H9 (cell line): Measurements from ENCODE around the gene PANX2. TPM values are rescaled to one million over a fixed set of nuclear protein-coding genes. Genes with fewer than 3 reads are reported as not detected.

Experiments
- DNase-seq: peaks from one replicate; pipeline ENCODE4 v3.0.0-alpha.2; 2017
- H2AFZ ChIP-seq: one replicate; pipeline ENCODE4 v1.6.1; 2013; ENCODE audit warnings: mild to moderate bottlenecking, low read length, control low read depth, moderate library complexity
- H2AK5ac ChIP-seq: 2 replicates; pipeline ENCODE4 v1.6.1; 2013; ENCODE audit warnings: low read length, control low read depth, mixed read lengths; ENCODE audit not compliant: insufficient read length
- H2BK120ac ChIP-seq: one replicate; pipeline ENCODE4 v1.6.1; 2013; ENCODE audit warnings: low read depth, mild to moderate bottlenecking, low read length, control low read depth, inconsistent platforms; ENCODE audit not compliant: poor library complexity, severe bottlenecking
- H2BK12ac ChIP-seq: 2 replicates; pipeline ENCODE4 v1.6.1; 2013; ENCODE audit warnings: low read length, control low read depth, mixed read lengths, low read depth; ENCODE audit not compliant: insufficient read length
- H2BK15ac ChIP-seq: 2 replicates; pipeline ENCODE4 v1.6.1; 2013; ENCODE audit warnings: low read depth, low read length, control low read depth
- H2BK20ac ChIP-seq: one replicate; pipeline ENCODE4 v1.6.1; 2013; ENCODE audit warnings: low read depth, mild to moderate bottlenecking, low read length, control low read depth, inconsistent platforms; ENCODE audit not compliant: poor library complexity, severe bottlenecking
- H2BK5ac ChIP-seq: 2 replicates; pipeline ENCODE4 v1.6.1; 2013; ENCODE audit warnings: low read length, control low read depth, mixed read lengths; ENCODE audit not compliant: insufficient read length
- H3K14ac ChIP-seq: 2 replicates; pipeline ENCODE4 v1.6.1; 2013; ENCODE audit warnings: low read length, control low read depth; ENCODE audit not compliant: insufficient read depth
- H3K18ac ChIP-seq: 2 replicates; pipeline ENCODE4 v1.6.1; 2013; ENCODE audit warnings: low read depth, mild to moderate bottlenecking, mixed read lengths, low read length, control low read depth; ENCODE audit not compliant: insufficient read length
- H3K23ac ChIP-seq: 2 replicates; pipeline ENCODE4 v1.6.1; 2013; ENCODE audit warnings: low read length, control low read depth, mixed read lengths, low read depth; ENCODE audit not compliant: insufficient read length
- H3K23me2 ChIP-seq: 2 replicates; pipeline ENCODE4 v1.6.1; 2013; ENCODE audit warnings: low read depth, mild to moderate bottlenecking, mixed read lengths, low read length, control low read depth; ENCODE audit not compliant: insufficient read length, poor library complexity, severe bottlenecking
- H3K27ac ChIP-seq: 2 replicates; pipeline ENCODE4 v1.5.1; 2013; ENCODE audit warnings: low read length, control low read depth, mixed read lengths, low read depth; ENCODE audit not compliant: insufficient read length
- H3K27me3 ChIP-seq: 2 replicates; pipeline ENCODE4 v1.6.1; 2013; ENCODE audit warnings: low read length, control low read depth, inconsistent platforms; ENCODE audit not compliant: insufficient read depth
- H3K4ac ChIP-seq: 2 replicates; pipeline ENCODE4 v1.6.1; 2013; ENCODE audit warnings: low read depth, mild to moderate bottlenecking, control low read depth, inconsistent platforms, low read length, moderate library complexity
- H3K4me1 ChIP-seq: 2 replicates; pipeline ENCODE4 v1.6.1; 2013; ENCODE audit warnings: low read length, control low read depth, inconsistent platforms; ENCODE audit not compliant: insufficient read depth
- H3K4me2 ChIP-seq: 2 replicates; pipeline ENCODE4 v1.6.1; 2013; ENCODE audit warnings: low read length, control low read depth, mixed read lengths; ENCODE audit not compliant: insufficient read length, insufficient read depth
- H3K56ac ChIP-seq: 2 replicates; pipeline ENCODE4 v1.6.1; 2013; ENCODE audit warnings: low read depth, mild to moderate bottlenecking, mixed read lengths, low read length, control low read depth; ENCODE audit not compliant: insufficient read length
- H3K79me1 ChIP-seq: 2 replicates; pipeline ENCODE4 v1.6.1; 2013; ENCODE audit warnings: low read depth, mild to moderate bottlenecking, moderate library complexity, low read length, control low read depth, inconsistent platforms; ENCODE audit not compliant: insufficient read depth, poor library complexity, severe bottlenecking
- H3K79me2 ChIP-seq: 2 replicates; pipeline ENCODE4 v1.6.1; 2013; ENCODE audit warnings: low read length, control low read depth, inconsistent platforms; ENCODE audit not compliant: insufficient read depth
- H3K9ac ChIP-seq: 2 replicates; pipeline ENCODE4 v1.6.1; 2013; ENCODE audit warnings: low read length, control low read depth, mixed read lengths; ENCODE audit not compliant: insufficient read length; ENCODE audit errors: extremely low read depth
- H3K9me3 ChIP-seq: one replicate; pipeline ENCODE4 v1.6.1; 2013; ENCODE audit warnings: low read depth, low read length, inconsistent platforms; ENCODE audit not compliant: control insufficient read depth
- H3T11ph ChIP-seq: one replicate; pipeline ENCODE4 v1.6.1; 2013; ENCODE audit warnings: mild to moderate bottlenecking, low read length, control low read depth, inconsistent platforms
- H4K20me1 ChIP-seq: one replicate; pipeline ENCODE4 v1.6.1; 2013; ENCODE audit not compliant: control insufficient read depth, insufficient read length, insufficient read depth
- H4K5ac ChIP-seq: 2 replicates; pipeline ENCODE4 v1.6.1; 2013; ENCODE audit warnings: low read depth, mild to moderate bottlenecking, mixed read lengths, low read length, control low read depth; ENCODE audit not compliant: insufficient read length
- H4K8ac ChIP-seq: replicated peaks from 2 replicates; pipeline ENCODE4 v1.6.1; 2013; ENCODE audit warnings: low read length, control low read depth, mixed read lengths, low read depth; ENCODE audit not compliant: insufficient read length
- H4K91ac ChIP-seq: 2 replicates; pipeline ENCODE4 v1.6.1; 2013; ENCODE audit warnings: low read depth, mild to moderate bottlenecking, moderate library complexity, mixed read lengths, low read length, control low read depth; ENCODE audit not compliant: insufficient read length
- H3K27ac Mint-ChIP-seq, 3 experiments: 2 replicates in 2 of 3; 3 replicates in 1 of 3; pipeline ENCODE4 v1.8.0; 2020 to 2021; ENCODE audit warnings: mixed read lengths in 3 of 3, mild to moderate bottlenecking in 1 of 3, moderate library complexity in 1 of 3
- H3K27me3 Mint-ChIP-seq: 2 replicates; pipeline ENCODE4 v1.8.0; 2021; ENCODE audit warnings: low read depth, mild to moderate bottlenecking, moderate library complexity, mixed read lengths
- H3K36me3 Mint-ChIP-seq, 3 experiments: 2 replicates in 2 of 3; 3 replicates in 1 of 3; pipeline ENCODE4 v1.8.0; 2020 to 2021; ENCODE audit warnings: low read depth in 3 of 3, mixed read lengths in 3 of 3; ENCODE audit not compliant: insufficient read depth in 1 of 3
- H3K4me1 Mint-ChIP-seq, 2 experiments: 2 replicates each; pipeline ENCODE4 v1.8.0; 2020; ENCODE audit warnings: mixed read lengths in 2 of 2
- H3K4me3 Mint-ChIP-seq, 2 experiments: 2 replicates in 1 of 2; 3 replicates in 1 of 2; pipeline ENCODE4 v1.8.0; 2020 to 2021; ENCODE audit warnings: mild to moderate bottlenecking in 2 of 2, mixed read lengths in 2 of 2, moderate library complexity in 1 of 2
- H3K9me3 Mint-ChIP-seq, 2 experiments: 2 replicates in 1 of 2; 3 replicates in 1 of 2; pipeline ENCODE4 v1.8.0; 2020; ENCODE audit warnings: mild to moderate bottlenecking in 2 of 2, mixed read lengths in 2 of 2, moderate library complexity in 1 of 2
- WGBS: extraction: QIAGEN DNeasy Blood & Tissue Kit; methylation state at CpG from one replicate; pipeline ENCODE4 v1.1.7; 2013; ENCODE audit warnings: missing lambda C conversion rate, low lambda C conversion rate, mixed read lengths; ENCODE audit not compliant: insufficient read length; ENCODE audit errors: extremely low coverage; 5-methylcytosine and 5-hydroxymethylcytosine counted together
- total RNA-seq: library from RNA; stranded (reverse); gene quantifications from 2 replicates; pipeline ENCODE4 v1.2.1, GENCODE V29; 2021
- TF ChIP-seq, protein P1 (sequence below): fragments of 200-600 bp; sonication (generic); conservative IDR thresholded peaks from 3 replicates; pipeline ENCODE4 v1.8.0; 2021; ENCODE audit warnings: antibody characterized with exemption, mild to moderate bottlenecking

Gene PANX2
- total RNA-seq, 1 experiment from 2014 or later, result 8.0 TPM

DNA sequence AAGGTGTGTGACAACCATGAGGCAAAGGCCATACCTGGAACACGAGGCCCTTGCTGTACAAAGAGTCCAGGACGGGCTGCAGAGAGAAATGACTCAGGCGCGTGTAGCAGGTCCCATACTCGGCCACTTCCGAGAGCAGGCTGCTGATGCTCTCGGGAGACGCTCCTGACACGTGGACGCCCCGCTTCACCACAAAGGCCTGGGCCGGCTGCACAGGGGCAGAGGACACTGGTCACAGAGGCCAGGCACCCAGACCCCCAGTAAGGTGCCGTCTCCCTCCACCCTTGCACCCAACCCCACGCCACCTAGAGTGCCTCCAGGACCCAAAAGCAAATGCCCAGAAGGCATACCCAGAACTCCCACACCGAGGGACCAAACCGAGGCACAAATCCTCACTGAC is 58.8 kb downstream of the PANX2 start:
- no CpG with 5 or more reads among the region's 16 CpGs for WGBS
- no peaks in the 10 kb centered on the region for H3K9me3 ChIP-seq
- H3T11ph ChIP-seq, result no peak overlapping the region
- H3K9ac ChIP-seq, result no peak overlapping the region
- H3K18ac ChIP-seq, result no peak overlapping the region
- H3K4ac ChIP-seq, result no peak overlapping the region
- H2BK15ac ChIP-seq, result no peak overlapping the region
- no peak overlapping the region for H3K4me2 ChIP-seq
- H2AK5ac ChIP-seq, result no peak overlapping the region
- H3K56ac ChIP-seq, result no peak overlapping the region
- no peak overlapping the region for H3K4me3 Mint-ChIP-seq
- H3K79me2 ChIP-seq, result no peaks in the 10 kb centered on the region
- peaks cover 3% of the 10 kb centered on the region for H4K20me1 ChIP-seq
- TF ChIP-seq, protein P1, sequence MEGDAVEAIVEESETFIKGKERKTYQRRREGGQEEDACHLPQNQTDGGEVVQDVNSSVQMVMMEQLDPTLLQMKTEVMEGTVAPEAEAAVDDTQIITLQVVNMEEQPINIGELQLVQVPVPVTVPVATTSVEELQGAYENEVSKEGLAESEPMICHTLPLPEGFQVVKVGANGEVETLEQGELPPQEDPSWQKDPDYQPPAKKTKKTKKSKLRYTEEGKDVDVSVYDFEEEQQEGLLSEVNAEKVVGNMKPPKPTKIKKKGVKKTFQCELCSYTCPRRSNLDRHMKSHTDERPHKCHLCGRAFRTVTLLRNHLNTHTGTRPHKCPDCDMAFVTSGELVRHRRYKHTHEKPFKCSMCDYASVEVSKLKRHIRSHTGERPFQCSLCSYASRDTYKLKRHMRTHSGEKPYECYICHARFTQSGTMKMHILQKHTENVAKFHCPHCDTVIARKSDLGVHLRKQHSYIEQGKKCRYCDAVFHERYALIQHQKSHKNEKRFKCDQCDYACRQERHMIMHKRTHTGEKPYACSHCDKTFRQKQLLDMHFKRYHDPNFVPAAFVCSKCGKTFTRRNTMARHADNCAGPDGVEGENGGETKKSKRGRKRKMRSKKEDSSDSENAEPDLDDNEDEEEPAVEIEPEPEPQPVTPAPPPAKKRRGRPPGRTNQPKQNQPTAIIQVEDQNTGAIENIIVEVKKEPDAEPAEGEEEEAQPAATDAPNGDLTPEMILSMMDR, result no peak
- no peaks in the 10 kb centered on the region for H3K23me2 ChIP-seq
- no peak overlapping the region for H2AFZ ChIP-seq
- no peaks in the 10 kb centered on the region for H3K27me3 ChIP-seq
- H3K27me3 Mint-ChIP-seq, result no peaks in the 10 kb centered on the region
- H4K8ac ChIP-seq, result no peak overlapping the region
- H3K23ac ChIP-seq, result no peak overlapping the region
- peaks cover 0 to 2% of the 10 kb centered on the region in 2 experiments; a peak in 1 of 5 replicates for H3K9me3 Mint-ChIP-seq
- H2BK120ac ChIP-seq, result no peak overlapping the region
- H4K5ac ChIP-seq, result no peak overlapping the region
- H3K4me1 ChIP-seq, result no peaks in the 10 kb centered on the region
- no peak overlapping the region for H3K14ac ChIP-seq
- H3K4me1 Mint-ChIP-seq, result no peaks in the 10 kb centered on the region
- no peak overlapping the region for H4K91ac ChIP-seq
- no peak overlapping the region for H3K27ac ChIP-seq
- no peak overlapping the region for H2BK12ac ChIP-seq
- peaks cover 7 to 31% (median 23%) of the 10 kb centered on the region in 3 experiments for H3K36me3 Mint-ChIP-seq
- no peak for DNase-seq
- peak overlapping the region in 2 of 3 experiments; percentile 37 to 91; a peak in 4 of 7 replicates for H3K27ac Mint-ChIP-seq
- no peak overlapping the region for H2BK20ac ChIP-seq
- no peaks in the 10 kb centered on the region for H3K79me1 ChIP-seq
- no peak overlapping the region for H2BK5ac ChIP-seq

Other genes starting within 250 kb of the PANX2 start
- gene PIM3, start 210.0 kb upstream of the PANX2 start, total RNA-seq, result 43.4 and 45.1 TPM in 2 replicates
- gene IL17REL, start 158.0 kb upstream of the PANX2 start, total RNA-seq, result 0.11 and 0.20 TPM in 2 replicates
- not detected in 2 replicates for gene TTLL8, start 112.4 kb upstream of the PANX2 start, total RNA-seq
- not detected in 2 replicates for gene MLC1, start 85.3 kb upstream of the PANX2 start, total RNA-seq
- not detected in 2 replicates for gene MOV10L1, start 80.7 kb upstream of the PANX2 start, total RNA-seq
- gene TRABD, start 15.2 kb downstream of the PANX2 start, total RNA-seq, result 46.3 and 47.8 TPM in 2 replicates
- 19.0 and 20.4 TPM in 2 replicates for gene SELENOO, start 30.3 kb downstream of the PANX2 start, total RNA-seq
- gene TUBGCP6, start 74.3 kb downstream of the PANX2 start, total RNA-seq, result 28.4 and 29.0 TPM in 2 replicates
- gene HDAC10, start 80.5 kb downstream of the PANX2 start, total RNA-seq, result 41.1 and 45.0 TPM in 2 replicates
- gene MAPK12, start 91.0 kb downstream of the PANX2 start, total RNA-seq, result 31.3 and 32.3 TPM in 2 replicates
- 1.5 and 2.1 TPM in 2 replicates for gene MAPK11, start 99.6 kb downstream of the PANX2 start, total RNA-seq
- 84.4 and 87.6 TPM in 2 replicates for gene PLXNB2, start 136.9 kb downstream of the PANX2 start, total RNA-seq
- 1.0 and 1.5 TPM in 2 replicates for gene DENND6B, start 156.3 kb downstream of the PANX2 start, total RNA-seq
- gene PPP6R2, start 172.6 kb downstream of the PANX2 start, total RNA-seq, result 41.2 and 42.6 TPM in 2 replicates